Activated CD8-positive, alpha-beta memory T cell treated with anti-CD3 and anti-CD28 coated beads, Interleukin-2, amount 50 U/mL, for 48 hours (primary cell): Measurements from ENCODE around the gene PLAC8L1.

ENCODE experiments used
- DNase-seq: peaks from one replicate; pipeline ENCODE4 v3.0.0-alpha.2; 2020

Gene PLAC8L1

GRCh38 chr5:146078566-146078965 is 26.8 kb downstream of the PLAC8L1 start:
- no peak for DNase-seq

GRCh38 chr5:146076455-146076854 is 28.9 kb downstream of the PLAC8L1 start:
- no peak for DNase-seq

GRCh38 chr5:146076028-146076427 is 29.3 kb downstream of the PLAC8L1 start:
- DNase-seq, result no peak

GRCh38 chr5:146073239-146073900 is 32.0 kb downstream of the PLAC8L1 start:
- DNase-seq, result no peak

GRCh38 chr5:146072595-146072994 is 32.8 kb downstream of the PLAC8L1 start:
- no peak for DNase-seq

- DNase-seq, result no peak
Measured at GRCh38 chr5:146071171-146071570, 34.2 kb downstream of the PLAC8L1 start.

- no peak for DNase-seq
Measured at GRCh38 chr5:146070746-146071145, 34.6 kb downstream of the PLAC8L1 start.

GRCh38 chr5:146069780-146070099 is 35.6 kb downstream of the PLAC8L1 start:
- no peak for DNase-seq

- DNase-seq, result no peak
Measured at GRCh38 chr5:146068977-146069779, 36.2 kb downstream of the PLAC8L1 start.

- DNase-seq, result no peak
Measured at GRCh38 chr5:146068206-146068605, 37.2 kb downstream of the PLAC8L1 start.

GRCh38 chr5:146066968-146067367 is 38.4 kb downstream of the PLAC8L1 start:
- DNase-seq, result no peak

- DNase-seq, result no peak
Measured at GRCh38 chr5:146060221-146060585, 45.2 kb downstream of the PLAC8L1 start.

GRCh38 chr5:146059460-146060220 is 45.7 kb downstream of the PLAC8L1 start:
- peak; percentile 23 for DNase-seq

- DNase-seq, result no peak
Measured at GRCh38 chr5:146055432-146055831, 49.9 kb downstream of the PLAC8L1 start.

- DNase-seq, result peak; percentile 10
Measured at GRCh38 chr5:146052780-146053179, 52.6 kb downstream of the PLAC8L1 start.

- no peak for DNase-seq
Measured at GRCh38 chr5:146051678-146052077, 53.7 kb downstream of the PLAC8L1 start.

GRCh38 chr5:146050086-146050485 is 55.3 kb downstream of the PLAC8L1 start:
- no peak for DNase-seq

- no peak for DNase-seq
Measured at GRCh38 chr5:146049704-146050026, 55.7 kb downstream of the PLAC8L1 start.

- DNase-seq, result no peak
Measured at GRCh38 chr5:146048994-146049703, 56.2 kb downstream of the PLAC8L1 start.

- no peak for DNase-seq
Measured at GRCh38 chr5:146047396-146047795, 58.0 kb downstream of the PLAC8L1 start.

GRCh38 chr5:146043722-146044121 is 61.7 kb downstream of the PLAC8L1 start:
- DNase-seq, result no peak

- no peak for DNase-seq
Measured at GRCh38 chr5:146042628-146043279, 62.6 kb downstream of the PLAC8L1 start.
